Loucy (cell line): ENCODE data around the gene MARCHF2.

ENCODE experiments used
- CTCF ChIP-seq: fragments of 200-600 bp; sonication (generic); conservative IDR thresholded peaks from 2 replicates; pipeline ENCODE4 v1.5.1; 2014; ENCODE audit warnings: mild to moderate bottlenecking, antibody characterized with exemption, low read length
- EZH2phosphoT487 ChIP-seq: fragments of 200-600 bp; IDR thresholded peaks from 2 replicates; pipeline ENCODE4 v1.6.1; 2018; ENCODE audit warnings: antibody characterized with exemption, mild to moderate bottlenecking, moderate library complexity, borderline replicate concordance

- no peak for TF ChIP-seq CTCF
- no peak for TF ChIP-seq EZH2phosphoT487
Observed at GRCh38 chr19:8477889-8478288, 64.8 kb downstream of the MARCHF2 start.
